Stimulated activated CD4-positive, alpha-beta T cell treated with anti-CD3 and anti-CD28 coated beads, Interleukin-2, amount 100 ng/mL, for 24 hours (primary cell): ENCODE results near the gene CSH2.
"Not testable (repeated sequence)": the region's sequence is repeated elsewhere in the genome, so short reads cannot be mapped to it uniquely, and the experiment has no call there.

Source experiments
- DNase-seq, 2 donors: peaks; one replicate each; pipeline ENCODE4 v3.0.0-alpha.2; 2020

The CSH2 gene

GRCh38 chr17:63873577-63873976 lies at the start of gene CSH2:
Gene CSH2, minus strand, starts transcription at chr17:63873677. Its CDS starts 63 bp downstream, at chr17:63873614.
- DNase-seq = not testable (repeated sequence)

DNA sequence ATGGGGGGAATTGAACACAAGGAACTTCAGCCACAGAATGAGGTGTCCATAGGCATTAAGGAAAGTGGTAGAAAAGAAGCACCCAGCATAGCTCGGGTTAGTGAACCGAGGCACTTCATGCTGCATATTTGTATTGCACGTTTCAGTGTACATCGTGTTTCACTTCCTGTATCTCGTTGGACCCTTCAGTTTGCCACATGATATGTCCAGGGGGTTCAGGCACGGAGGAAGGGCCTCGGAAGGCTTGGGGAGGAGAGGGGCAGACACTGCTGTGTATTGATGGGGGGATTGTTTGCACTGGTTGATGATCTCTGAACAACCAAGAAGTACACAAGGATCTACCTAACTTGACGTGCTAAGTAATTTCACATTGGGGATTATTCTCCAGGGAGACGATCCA lies 48.9 kb upstream of the CSH2 start:
- DNase-seq = not testable (repeated sequence)

DNA sequence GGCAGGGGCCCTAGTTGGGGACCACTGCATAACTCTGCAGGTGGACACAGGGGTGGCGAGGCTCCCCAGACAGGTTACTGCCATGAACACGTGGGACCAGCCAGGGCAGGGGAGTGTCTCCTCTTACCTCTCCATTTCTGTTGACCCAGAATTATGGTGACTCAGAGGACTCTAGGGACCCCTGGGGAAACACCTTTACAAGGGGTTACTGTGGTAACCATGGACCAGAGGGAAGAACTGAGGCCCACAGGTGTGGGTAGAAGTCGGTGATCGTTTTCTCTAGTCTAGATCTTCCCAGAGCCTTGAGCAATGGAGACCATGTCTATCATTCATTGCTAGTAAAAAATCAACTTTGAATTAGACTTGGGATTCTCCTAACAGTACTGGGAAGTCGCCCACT lies 47.3 kb upstream of the CSH2 start:
- DNase-seq = not testable (repeated sequence)

DNA sequence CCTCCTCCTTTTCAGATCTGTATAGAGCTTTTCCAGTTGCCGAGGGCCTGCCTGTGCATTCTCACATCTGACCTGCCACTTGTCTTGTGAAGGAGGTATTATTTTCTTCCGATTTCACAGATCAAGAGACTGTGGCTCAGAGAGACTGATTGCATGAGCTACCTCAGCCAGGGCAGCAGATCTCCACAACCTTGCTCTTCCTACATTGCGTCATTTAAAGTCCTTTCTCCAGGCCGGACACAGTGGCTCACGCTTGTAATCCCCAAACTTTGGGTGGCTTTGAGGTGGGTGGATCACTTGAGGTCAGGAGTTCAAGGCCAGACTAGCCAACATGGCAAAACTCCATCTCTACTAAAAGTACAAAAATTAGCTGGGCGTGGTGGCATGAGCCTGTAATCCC lies 46.6 kb upstream of the CSH2 start:
- DNase-seq = not testable (repeated sequence)

DNA sequence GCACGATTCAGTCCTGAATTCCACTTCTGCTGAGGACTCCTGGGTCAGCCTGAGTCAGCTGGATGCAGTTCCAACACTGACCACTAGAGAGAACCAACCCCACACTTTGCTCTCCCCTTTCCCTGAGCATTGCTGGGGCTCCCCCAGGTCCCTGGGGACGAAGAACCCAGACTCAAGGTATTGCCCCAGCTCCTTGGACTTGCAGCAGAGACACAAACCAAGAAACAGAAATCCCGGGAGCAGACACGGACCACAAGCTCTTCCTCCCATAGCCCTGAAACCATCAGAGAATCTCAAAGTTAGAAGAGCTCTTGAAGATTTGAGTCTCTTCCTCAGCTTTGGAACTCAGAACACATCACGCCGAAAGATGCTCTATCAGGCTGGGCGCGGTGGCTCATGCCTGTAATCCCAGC lies 45.8 kb upstream of the CSH2 start:
- peak; percentile 71 to 79 for DNase-seq

DNA sequence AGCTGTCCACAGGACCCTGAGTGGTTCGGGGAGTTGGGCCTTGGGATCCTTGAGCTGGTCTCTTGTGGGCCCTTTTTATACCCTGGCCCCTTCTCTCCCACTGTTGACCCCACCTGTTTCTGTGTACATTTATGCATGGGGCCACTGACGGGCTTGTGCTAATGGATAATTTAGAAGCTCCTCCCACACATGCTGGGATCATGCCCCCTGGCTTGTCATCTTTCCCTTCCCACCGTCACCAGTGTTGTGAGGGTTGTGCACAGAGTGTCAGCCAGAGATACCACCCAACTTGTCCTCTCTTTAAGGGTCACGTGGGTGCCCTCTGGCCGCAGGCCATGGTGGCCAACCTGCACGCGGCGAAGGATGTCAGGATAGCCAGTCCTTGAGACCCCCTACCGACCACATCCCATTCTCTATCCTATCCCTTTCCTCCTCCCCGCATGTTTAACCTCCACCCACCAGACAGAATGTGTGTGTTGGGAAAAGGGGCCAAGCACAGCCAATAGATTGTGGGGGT lies 45.4 kb upstream of the CSH2 start, which contains the start of gene GH1:
Gene GH1 (minus strand): TSS at position 51 of the 517 bp plus-strand sequence. CDS start 63 bp downstream, outside the sequence.
- not testable (repeated sequence) for DNase-seq

- DNase-seq = no peak
Measured at GRCh38 chr17:63918305-63918704, 44.8 kb upstream of the CSH2 start.

DNA sequence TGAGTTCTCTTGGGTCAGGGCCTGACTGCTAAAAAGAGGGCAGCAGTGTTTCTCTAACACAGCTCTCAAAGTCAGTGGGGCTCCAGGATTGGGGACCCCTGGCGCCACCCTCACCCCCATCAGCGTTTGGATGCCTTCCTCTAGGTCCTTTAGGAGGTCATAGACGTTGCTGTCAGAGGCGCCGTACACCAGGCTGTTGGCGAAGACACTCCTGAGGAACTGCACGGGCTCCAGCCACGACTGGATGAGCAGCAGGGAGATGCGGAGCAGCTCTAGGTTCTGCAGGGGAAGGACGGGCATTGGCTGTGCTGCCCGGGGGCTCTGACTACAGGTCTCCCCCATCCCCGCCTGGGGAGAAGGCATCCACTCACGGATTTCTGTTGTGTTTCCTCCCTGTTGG lies 44.2 kb upstream of the CSH2 start:
- no peak for DNase-seq

- not testable (repeated sequence) for DNase-seq
Measured at GRCh38 chr17:63917206-63917605, 43.7 kb upstream of the CSH2 start.

DNA sequence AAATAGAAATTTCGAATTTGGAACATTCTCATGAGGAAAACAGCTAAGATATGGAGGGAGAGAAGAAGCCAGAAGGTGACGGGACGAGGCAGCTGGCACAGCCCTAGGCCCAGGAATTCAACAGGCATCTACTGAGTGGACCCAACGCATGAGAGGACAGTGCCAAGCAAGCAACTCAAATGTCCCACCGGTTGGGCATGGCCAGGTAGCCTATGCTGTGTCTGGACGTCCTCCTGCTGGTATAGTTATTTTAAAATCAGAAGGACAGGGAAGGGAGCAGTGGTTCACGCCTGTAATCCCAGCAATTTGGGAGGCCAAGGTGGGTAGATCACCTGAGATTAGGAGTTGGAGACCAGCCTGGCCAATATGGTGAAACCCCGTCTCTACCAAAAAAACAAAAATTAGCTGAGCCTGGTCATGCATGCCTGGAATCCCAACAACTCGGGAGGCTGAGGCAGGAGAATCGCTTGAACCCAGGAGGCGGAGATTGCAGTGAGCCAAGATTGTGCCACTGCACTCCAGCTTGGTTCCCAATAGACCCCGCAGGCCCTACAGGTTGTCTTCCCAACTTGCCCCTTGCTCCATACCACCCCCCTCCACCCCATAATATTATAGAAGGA lies 43.2 kb upstream of the CSH2 start:
- DNase-seq = no peak

GRCh38 chr17:63915753-63916152 lies 42.3 kb upstream of the CSH2 start:
- DNase-seq = not testable (repeated sequence)

DNA sequence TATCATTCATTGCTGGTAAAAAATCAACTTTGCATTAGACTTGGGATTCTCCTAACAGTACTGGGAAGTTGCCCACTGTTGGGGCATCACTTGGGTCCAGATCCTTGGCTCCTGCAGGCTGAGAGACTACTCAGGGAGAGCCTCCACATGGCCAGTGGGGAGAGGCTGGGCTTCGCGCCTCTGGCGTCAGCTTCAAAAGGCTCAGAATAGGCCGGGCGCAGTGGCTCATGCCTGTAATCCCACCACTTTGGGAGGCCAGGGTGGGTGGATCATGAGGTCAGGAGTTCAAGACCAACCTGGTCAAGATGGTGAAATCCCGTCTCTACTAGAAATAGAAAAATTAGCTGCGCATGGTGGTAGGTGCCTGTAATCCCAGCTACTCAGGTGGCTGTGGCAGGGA lies 41.0 kb upstream of the CSH2 start:
- DNase-seq = no peak

DNA sequence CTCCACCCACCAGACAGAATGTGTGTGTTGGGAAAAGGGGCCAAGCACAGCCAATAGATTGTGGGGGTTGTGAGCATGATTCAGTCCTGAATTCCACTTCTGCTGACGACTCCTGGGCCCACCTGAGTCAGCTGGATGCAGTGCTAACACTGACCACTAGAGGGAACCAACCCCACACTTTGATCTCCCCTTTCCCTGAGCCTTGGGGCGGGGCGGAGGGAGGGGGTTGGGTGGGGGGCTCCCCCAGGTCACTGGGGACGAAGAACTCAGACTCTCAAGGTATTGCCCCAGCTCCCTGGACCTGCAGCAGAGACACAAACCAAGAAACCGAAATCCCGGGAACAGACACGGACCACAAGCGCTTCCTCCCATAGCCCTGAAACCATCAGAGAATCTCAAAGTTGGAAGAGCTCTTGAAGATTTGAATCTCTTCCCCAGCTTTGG lies 38.2 kb upstream of the CSH2 start:
- peak; percentile 73 to 77 for DNase-seq

DNA sequence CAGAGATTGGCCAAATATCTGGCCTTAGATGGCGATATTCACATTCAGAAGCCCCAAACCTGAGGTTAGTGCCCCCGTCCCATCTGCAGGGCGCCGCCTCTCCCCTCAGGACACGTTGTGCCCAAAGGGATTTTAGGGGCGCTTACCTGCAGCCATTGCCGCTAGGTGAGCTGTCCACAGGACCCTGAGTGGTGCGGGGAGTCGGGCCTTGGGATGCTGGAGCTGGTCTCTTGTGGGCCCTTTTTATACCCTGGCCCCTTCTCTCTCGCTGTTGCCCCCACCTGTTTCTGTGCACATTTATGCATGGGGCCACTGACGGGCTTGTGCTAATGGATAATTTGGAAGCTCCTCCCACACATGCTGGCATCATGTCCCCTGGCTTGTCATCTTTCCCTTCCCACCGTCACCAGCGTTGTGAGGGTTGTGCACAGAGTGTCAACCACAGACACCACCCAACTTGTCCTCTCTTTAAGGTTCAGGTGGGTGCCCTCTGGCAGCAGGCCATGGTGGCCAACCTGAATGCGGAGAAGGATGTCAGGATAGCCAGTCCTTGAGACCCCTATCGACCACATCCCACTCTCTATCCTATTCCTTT lies 37.7 kb upstream of the CSH2 start, which contains the start of gene CSHL1:
Gene CSHL1 (minus strand): TSS at position 218 of the 595 bp plus-strand sequence. CDS start 62 bp downstream, at position 156.
- no peak for DNase-seq

DNA sequence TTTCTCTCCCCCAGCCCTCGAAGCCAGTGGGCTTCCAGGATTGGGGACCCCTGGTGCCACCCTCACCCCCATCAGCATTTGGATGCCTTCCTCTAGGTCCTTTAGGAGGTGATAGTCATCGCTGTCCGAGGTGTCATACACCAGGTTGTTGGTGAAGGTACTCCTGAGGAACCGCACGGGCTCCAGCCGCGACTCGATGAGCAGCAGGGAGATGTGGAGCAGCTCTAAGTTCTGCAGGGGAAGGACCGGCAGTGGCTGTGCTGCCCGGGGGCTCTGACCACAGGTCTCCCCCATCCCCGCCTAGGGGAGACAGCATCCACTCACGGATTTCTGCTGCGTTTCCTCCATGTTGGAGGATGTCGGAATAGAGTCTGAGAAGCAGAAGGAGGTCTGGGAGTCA lies 36.6 kb upstream of the CSH2 start:
- DNase-seq = no peak

GRCh38 chr17:63909586-63909985 lies 36.1 kb upstream of the CSH2 start:
- not testable (repeated sequence) for DNase-seq

DNA sequence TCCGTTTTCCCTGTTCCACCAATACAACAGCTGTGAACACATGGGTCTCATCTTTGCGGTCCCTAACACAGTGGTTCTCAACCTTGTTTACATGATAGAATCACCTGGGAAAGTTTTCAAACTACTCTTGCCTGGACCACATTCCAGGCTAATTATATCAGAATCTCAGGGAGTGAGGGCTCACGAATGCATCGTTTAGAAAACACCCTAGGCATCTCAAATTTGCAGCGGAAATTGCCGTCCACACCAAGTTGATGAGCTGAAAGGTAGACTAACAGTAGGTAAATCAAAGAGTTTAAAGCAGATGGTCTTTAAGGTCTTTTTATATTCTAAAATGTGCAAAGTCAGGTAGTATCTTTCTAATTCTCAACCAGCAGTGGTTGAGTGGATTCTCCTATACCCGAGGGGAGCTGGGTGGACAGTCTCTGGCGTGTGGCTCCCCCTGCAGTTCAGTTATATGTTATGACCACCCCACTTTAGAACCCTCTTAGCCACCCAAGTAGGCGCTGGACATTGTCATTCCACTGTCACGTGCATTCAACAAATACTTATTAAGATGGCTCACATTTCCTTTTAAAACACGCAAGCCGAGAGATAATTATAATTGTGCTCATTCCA lies 33.8 kb upstream of the CSH2 start:
- peak in 1 of 2 donors; percentile 32 for DNase-seq

DNA sequence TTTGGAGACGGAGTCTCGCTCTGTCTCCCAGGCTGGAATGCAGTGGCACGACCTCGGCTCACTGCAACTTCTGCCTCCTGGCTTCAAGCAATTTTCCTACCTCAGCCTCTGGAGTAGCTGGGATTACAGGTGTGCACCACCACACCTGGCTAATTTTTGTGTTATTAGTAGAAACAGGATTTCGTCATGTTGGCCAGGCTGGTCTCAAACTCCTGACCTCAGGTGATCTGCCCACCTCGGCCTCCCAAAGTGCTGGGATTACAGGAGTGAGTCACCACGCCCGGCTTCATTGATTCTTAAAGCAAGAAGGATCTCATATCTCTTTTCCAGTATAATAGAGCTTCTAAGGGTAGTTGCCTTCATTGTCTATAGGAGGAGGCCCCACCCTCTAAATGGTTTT lies 31.3 kb upstream of the CSH2 start:
- not testable (repeated sequence) for DNase-seq

GRCh38 chr17:63903787-63904201 lies 30.3 kb upstream of the CSH2 start:
- not testable (repeated sequence) for DNase-seq

DNA sequence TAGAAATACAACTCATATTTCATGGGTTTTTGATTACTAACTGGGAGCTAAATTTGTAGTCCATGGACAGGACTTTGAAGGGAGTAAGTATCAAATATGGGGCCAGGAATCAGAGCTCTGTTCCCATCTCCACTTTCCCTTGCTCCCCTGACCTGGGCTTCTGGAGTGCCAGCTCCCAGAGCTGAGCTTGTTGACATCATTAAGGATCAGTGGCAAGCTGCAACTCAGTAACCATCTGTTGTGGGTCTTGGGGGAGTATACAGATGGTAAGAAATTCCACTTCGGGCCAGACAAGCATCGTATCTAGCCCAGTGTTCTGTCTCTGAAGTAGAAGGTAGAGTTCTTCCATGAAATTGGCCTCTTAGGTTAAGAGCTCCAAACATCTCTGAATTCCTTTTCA lies 28.5 kb upstream of the CSH2 start:
- not testable (repeated sequence) for DNase-seq

- peak; percentile 16 to 25 for DNase-seq
Measured at GRCh38 chr17:63898899-63899798, 25.7 kb upstream of the CSH2 start.

DNA sequence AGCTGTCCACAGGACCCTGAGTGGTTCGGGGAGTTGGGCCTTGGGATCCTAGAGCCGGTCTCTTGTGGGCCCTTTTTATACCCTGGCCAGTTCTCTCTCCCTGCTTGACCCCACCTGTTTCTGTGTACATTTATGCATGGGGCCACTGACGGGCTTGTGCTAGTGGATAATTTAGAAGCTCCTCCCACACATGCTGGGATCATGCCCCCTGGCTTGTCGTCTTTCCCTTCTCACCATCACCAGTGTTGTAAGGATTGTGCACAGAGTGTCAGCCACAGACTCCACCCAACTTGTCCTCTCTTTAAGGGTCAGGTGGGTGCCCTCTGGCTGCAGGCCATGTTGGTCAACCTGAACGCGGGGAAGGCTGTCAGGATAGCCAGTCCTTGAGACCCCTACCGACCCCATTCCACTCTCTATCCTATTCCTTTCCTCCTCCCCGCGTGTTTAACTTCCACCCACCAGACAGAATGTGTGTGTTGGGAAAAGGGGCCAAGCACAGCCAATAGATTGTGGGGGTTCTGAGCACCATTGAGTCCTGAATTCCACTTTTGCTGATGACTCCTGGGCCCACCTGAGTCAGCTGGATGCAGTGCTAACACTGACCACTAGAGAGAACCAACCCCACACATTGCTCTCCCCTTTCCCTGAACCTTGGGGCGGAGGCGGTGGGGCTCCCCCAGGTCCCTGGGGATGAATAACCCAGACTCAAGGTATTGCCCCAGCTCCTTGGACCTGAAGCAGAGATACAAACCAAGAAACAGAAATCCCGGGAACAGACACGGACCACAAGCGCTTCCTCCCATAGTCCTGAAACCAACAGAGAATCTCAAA lies 23.3 kb upstream of the CSH2 start, which contains the start of gene CSH1:
Gene CSH1 (minus strand): TSS at position 51 of the 831 bp plus-strand sequence. CDS start 63 bp downstream, outside the sequence.
- not testable (repeated sequence) for DNase-seq
